AG09319 (cell line): ENCODE data around the gene TMPRSS9.

ENCODE experiments used
- DNase-seq: peaks from one replicate; pipeline ENCODE4 v3.0.0-alpha.2; 2010; ENCODE audit warnings: low read depth; ENCODE audit errors: extremely low read depth
- CTCF ChIP-seq: IDR thresholded peaks from 2 replicates; pipeline ENCODE4 v1.5.1; 2011; ENCODE audit warnings: low read depth, mild to moderate bottlenecking, inconsistent platforms, low read length, moderate library complexity

The TMPRSS9 gene

DNA sequence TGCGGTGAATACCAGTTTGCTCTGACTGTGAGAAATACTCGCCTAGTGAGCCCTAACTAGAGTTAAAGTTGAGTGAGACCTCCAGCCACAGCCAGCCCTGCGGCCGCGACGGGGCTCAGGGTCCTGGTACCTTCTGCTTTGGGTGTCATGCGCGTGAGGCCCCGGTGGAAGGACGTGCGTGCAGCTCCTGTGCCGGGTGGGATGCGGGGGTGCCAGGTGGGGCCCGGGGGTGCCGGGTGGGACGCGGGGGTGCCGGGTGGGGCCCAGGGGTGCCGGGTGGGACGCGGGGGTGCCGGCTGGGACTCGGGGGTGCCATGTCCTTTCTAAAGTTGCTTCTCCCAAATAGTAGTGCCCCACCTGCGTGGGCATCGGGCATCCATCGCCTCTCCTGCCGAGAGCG lies 8.5 kb upstream of the TMPRSS9 start:
- no peak for DNase-seq
- TF ChIP-seq CTCF = no peak

DNA sequence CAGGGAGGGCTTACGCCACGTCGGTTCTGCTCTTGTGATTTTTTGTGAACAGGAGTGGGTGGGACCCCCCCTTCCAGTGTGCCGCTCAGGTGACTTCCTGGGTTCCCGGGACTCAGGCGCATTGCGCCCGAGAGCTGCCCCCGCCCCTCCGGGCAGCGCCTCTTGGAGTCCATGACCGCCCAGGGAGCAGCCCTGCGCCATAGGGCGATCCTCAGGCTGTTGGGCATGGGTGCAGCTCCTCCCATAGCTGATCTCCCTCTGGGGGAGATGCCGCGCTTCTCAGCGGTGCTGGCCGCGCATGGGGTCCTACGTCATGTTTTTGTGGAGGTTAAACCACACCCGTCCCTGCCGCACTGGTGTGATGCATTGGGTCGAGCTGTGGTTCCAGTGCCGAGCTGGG lies 7.9 kb upstream of the TMPRSS9 start:
- TF ChIP-seq CTCF = no peak

DNA sequence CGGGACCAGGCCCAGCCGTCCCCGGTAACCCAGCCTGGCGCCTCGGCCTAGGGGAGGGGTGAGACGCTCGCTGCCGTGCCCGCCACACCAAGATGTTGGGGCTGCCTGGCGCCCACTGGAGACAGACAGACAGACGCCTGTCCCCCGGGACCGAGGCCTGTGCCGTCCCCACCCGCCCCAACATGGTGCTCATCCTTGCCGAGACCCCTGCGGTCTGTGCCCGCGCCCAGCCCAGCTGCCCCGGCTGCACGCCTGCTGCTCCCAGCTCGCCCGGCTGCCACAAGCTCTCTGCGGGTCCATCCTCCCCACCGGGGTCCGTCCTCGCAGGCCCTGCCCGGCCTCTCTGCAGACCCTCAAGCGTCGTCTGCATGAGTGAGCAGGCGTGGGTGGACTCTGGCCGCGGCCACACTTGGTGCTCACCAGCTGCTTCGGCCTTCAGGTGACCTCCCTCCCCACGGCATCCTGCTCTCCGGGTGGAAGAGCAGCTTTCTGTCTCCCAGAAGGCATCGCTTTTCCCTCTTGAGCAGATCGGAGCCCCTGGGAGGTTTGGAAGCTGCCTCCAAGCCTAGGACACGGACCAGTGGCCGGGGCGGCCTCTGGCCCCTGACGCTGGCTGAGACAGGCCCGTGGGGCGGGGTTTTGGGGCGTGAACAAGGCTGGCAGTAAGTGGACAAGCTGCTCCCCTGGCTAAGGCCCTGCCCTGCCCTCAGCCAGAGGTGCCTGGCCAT lies 6.7 kb upstream of the TMPRSS9 start:
- DNase-seq = no peak
- TF ChIP-seq CTCF = no peak

More for the DNA sequence above, 7.9 kb upstream of the TMPRSS9 start:
- no peak for DNase-seq

- TF ChIP-seq CTCF = no peak
These were observed 6.0 kb upstream of the TMPRSS9 start for GRCh38 chr19:2353887-2354592.

DNA sequence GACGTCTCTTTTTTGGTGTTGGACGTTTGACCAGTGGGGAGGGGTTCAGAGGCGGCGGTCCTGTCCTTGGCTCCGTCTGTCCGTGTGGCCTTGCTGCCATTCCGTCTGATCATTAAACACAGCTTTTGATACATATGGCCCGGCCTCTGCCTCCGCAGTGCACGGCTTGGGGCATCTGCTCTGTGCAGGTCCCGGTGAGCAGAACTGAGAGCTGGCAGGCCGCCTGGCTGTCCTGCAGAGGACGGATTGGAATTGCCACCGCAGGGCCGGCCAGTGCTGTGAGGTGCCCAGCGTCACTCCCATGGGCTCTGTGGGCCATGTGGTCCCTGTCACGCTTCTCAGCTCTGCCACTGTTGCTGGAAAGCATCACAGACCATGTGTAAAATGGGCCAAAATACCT lies 5.4 kb upstream of the TMPRSS9 start:
- TF ChIP-seq CTCF = no peak
- DNase-seq = no peak

More at GRCh38 chr19:2353887-2354592, 6.0 kb upstream of the TMPRSS9 start:
- no peak for DNase-seq

DNA sequence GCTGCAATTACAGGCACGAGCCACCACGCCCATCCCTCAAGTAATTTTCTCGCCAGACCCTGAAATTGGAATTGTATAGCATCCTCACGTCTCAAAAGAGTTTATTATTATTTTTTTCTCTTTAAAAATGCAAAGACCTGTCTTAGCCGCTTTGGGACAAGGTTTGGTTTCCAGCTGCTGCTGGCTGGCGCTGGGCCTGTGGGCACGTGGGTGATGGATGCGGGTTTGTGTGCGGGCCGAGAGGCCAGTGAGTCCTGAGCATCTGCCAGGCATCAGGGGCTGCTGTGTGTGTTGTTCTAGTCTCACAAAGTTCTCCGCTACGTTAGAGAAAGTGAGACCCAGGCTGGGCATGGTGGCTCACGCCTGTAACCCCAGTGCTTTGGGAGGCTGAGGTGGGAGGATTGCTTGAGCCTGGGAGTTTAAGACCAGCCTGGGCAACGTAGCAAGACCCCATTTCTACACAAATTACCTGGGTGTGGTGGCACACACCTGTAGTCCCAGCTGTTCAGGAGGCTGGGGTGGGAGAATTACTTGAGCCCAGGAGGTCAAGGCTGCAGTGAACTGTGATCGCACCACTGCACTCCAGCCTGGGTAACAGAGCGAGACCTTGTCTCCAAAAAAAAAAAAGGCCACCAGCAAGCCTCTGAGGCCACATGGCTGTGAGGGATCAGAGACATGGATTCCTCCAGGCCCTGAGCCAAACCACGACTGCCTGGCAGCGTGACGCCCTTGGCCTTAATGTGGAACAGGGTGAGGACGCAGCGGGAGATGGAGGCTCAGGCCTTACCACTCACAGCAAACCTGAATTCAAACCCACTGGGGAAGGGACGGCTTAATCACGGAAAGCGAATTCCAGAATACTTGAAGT lies 4.7 kb upstream of the TMPRSS9 start:
- TF ChIP-seq CTCF = no peak
- no peak for DNase-seq
